ENCODE data around the gene TRIM8. TPM values are rescaled to one million over a fixed set of nuclear protein-coding genes. Genes with fewer than 3 reads are reported as not detected.

Gene TRIM8
- total RNA-seq, 2 donors from 2014 or later: 121 to 156 TPM

DNA sequence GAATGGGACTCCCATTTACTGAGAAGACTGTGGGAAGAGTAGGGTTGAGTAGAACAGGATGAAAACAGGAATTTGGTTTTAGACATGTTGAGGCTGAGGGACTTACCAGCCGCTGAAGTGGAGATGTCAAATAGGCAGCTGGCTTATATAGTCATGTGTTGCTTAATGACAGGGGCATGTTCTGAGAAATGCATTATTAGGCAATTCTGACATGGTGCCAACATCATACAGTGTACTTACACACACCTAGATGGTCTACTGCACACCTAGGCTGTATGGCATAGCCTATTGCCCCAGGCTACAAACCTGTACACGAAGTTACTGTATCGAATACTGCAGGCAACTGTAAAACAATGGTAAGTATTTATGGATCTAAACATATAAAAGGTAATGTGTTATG is 52.5 kb downstream of the TRIM8 start:
- Histone ChIP-seq H3K27me3 (no peaks in the 10 kb centered on the region), H3K27ac (no peak overlapping the region), H3K4me3 (no peak overlapping the region), H3K4me1 (no peaks in the 10 kb centered on the region), H3K9me3 (no peaks in the 10 kb centered on the region), H3K36me3 (replicated peaks in 1 of 2; ENCODE audit: insufficient read depth in 1 of 2, low read depth in 2 of 2) (peaks cover 0 to 3% of the 10 kb centered on the region in 2 donors)
- WGBS, 2 donors: 94 to 98% methylated on average over 3 of the region's 3 CpGs
- ATAC-seq: no peak
- no peak for DNase-seq
- intact Hi-C loops (cut with DNase I): no loop called here
- TF ChIP-seq POLR2A (IDR thresholded peaks at IDR 0.05) (no peak), CTCF (IDR thresholded peaks at IDR 0.05) (no peak)

- DNase-seq (no peak), ATAC-seq (no peak)
- H3K4me3 ChIP-seq: no peak overlapping the region
- 82 to 93% methylated on average over 2 of the region's 2 CpGs for WGBS, 2 donors
- peaks cover 0 to 3% of the 10 kb centered on the region in 2 donors for H3K36me3 ChIP-seq (replicated peaks in 1 of 2; ENCODE audit: insufficient read depth in 1 of 2, low read depth in 2 of 2)
- intact Hi-C loops (cut with DNase I): no loop called here
- H3K27ac ChIP-seq: no peak overlapping the region
- no peaks in the 10 kb centered on the region for H3K27me3 ChIP-seq
- no peaks in the 10 kb centered on the region for H3K4me1 ChIP-seq
- H3K9me3 ChIP-seq: no peaks in the 10 kb centered on the region
- TF ChIP-seq POLR2A (IDR thresholded peaks at IDR 0.05) (no peak), CTCF (IDR thresholded peaks at IDR 0.05) (no peak)
Measured at GRCh38 chr10:102698894-102699293, 54.6 kb downstream of the TRIM8 start.

GRCh38 chr10:102701272-102701671 is 57.0 kb downstream of the TRIM8 start:
- H3K27ac ChIP-seq: no peak overlapping the region
- H3K27me3 ChIP-seq: no peaks in the 10 kb centered on the region
- H3K36me3 ChIP-seq (replicated peaks in 1 of 2; ENCODE audit: insufficient read depth in 1 of 2, low read depth in 2 of 2): peaks cover 0 to 3% of the 10 kb centered on the region in 2 donors
- ATAC-seq (no peak), DNase-seq (no peak)
- WGBS, 2 donors: 82 to 94% methylated on average over 3 of the region's 3 CpGs
- H3K4me3 ChIP-seq: no peak overlapping the region
- no peak for TF ChIP-seq POLR2A (IDR thresholded peaks at IDR 0.05)
- no peak for TF ChIP-seq CTCF (IDR thresholded peaks at IDR 0.05)
- H3K4me1 ChIP-seq: no peaks in the 10 kb centered on the region
- no peaks in the 10 kb centered on the region for H3K9me3 ChIP-seq
- intact Hi-C loops (cut with DNase I): no loop called here

DNA sequence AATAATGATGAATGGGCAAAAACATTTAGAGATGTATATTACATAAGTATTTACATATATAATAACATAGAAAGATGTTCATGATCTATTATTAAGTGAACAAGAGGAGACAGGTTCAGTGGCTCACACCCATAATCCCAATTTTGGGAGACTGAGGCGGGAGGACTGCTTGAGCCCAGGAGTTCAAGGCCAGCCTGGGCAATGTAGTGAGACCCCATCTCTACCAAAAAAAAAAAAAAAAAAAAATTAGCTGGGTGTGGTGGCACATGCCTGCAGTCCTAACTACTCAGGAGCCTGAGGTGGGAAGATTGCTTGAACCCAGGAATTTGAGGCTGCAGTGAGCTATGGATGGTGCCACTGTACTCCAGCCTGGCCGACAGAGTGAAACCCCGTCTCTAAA is 57.5 kb downstream of the TRIM8 start:
- no peak for ATAC-seq
- intact Hi-C loops (cut with DNase I): no loop called here
- Histone ChIP-seq H3K9me3 (no peaks in the 10 kb centered on the region), H3K27ac (no peak overlapping the region), H3K27me3 (no peaks in the 10 kb centered on the region), H3K4me3 (no peak overlapping the region), H3K36me3 (replicated peaks in 1 of 2; ENCODE audit: insufficient read depth in 1 of 2, low read depth in 2 of 2) (peaks cover 0 to 3% of the 10 kb centered on the region in 2 donors), H3K4me1 (no peaks in the 10 kb centered on the region)
- TF ChIP-seq CTCF (IDR thresholded peaks at IDR 0.05) (no peak), POLR2A (IDR thresholded peaks at IDR 0.05) (no peak)
- DNase-seq: no peak
- 92 to 98% methylated on average over 3 of the region's 3 CpGs for WGBS, 2 donors

DNA sequence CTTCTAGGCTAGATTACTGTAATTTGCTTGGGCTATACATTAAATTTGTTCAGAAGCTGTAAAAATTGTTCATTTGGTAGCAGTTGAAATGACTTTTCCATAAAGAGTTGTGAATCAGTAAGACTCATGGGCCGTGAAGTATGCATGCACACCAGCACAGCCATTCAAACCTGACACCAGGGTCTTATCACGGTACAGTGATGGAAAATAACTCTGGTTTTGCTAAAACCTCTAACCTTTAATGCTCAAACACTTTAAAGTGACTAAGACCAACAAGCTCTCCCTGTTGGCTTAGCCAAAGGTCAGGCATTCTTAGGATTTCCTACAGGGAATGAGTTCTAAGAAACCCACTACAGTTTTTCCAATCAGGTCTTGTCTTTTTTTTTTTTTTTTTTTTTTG is 58.5 kb downstream of the TRIM8 start:
- Histone ChIP-seq H3K9me3 (no peaks in the 10 kb centered on the region), H3K27ac (no peak overlapping the region), H3K27me3 (no peaks in the 10 kb centered on the region), H3K4me1 (no peaks in the 10 kb centered on the region), H3K4me3 (no peak overlapping the region), H3K36me3 (replicated peaks in 1 of 2; ENCODE audit: insufficient read depth in 1 of 2, low read depth in 2 of 2) (peaks cover 0 to 3% of the 10 kb centered on the region in 2 donors)
- no peak for TF ChIP-seq CTCF (IDR thresholded peaks at IDR 0.05)
- no peak for TF ChIP-seq POLR2A (IDR thresholded peaks at IDR 0.05)
- WGBS, 2 donors: 80 to 83% methylated on average over 2 of the region's 2 CpGs
- ATAC-seq: no peak
- intact Hi-C loops (cut with DNase I): no loop called here
- no peak for DNase-seq
